Sigmoid colon (tissue), 7 donors: Measurements from ENCODE around the gene INSL3. TPM values are rescaled to one million over a fixed set of nuclear protein-coding genes. Genes with fewer than 3 reads are reported as not detected.
A peak's percentile ranks its signal among the peaks of the same experiment; 100 is the strongest.
"Not testable (repeated sequence)": the region's sequence is repeated elsewhere in the genome, so short reads cannot be mapped to it uniquely, and the experiment has no call there.

Experiments used
- DNase-seq: peaks from one replicate; pipeline ENCODE4 v3.0.0-alpha.2; 2019
- H3K27ac ChIP-seq, 4 donors: fragments of 200-600 bp; sonication (generic); one replicate each; pipeline ENCODE4 v1.5.1; 2016 to 2019; ENCODE audit warnings: mild to moderate bottlenecking in 1 of 4
- H3K27me3 ChIP-seq, 3 donors: fragments of 200-600 bp; sonication (generic); one replicate each; pipeline ENCODE4 v1.5.1; 2019; ENCODE audit warnings: mild to moderate bottlenecking in 1 of 3
- H3K36me3 ChIP-seq, 4 donors: fragments of 200-600 bp; sonication (generic); one replicate each; pipeline ENCODE4 v1.5.1; 2016 to 2019
- H3K4me1 ChIP-seq, 4 donors: fragments of 200-600 bp; sonication (generic); one replicate each; pipeline ENCODE4 v1.5.1; 2017 to 2019
- H3K4me3 ChIP-seq, 4 donors: fragments of 200-600 bp; sonication (generic); one replicate each; pipeline ENCODE4 v1.5.1; 2017 to 2019; ENCODE audit warnings: mild to moderate bottlenecking in 2 of 4, moderate library complexity in 1 of 4
- H3K9me3 ChIP-seq, 4 donors: fragments of 200-600 bp in 3 of 4; sonication (generic) in 3 of 4; one replicate each; pipeline versions ENCODE4 v1.5.1 to v1.6.1; 2013 to 2019
- EP300 ChIP-seq, 4 donors: sonication (generic); formaldehyde crosslinking; IDR thresholded peaks; one replicate each; pipeline ENCODE4 v1.6.1; 2017; ENCODE audit warnings: antibody characterized with exemption in 4 of 4
- POLR2A ChIP-seq, 2 donors: fragments of 450-650 bp; IDR thresholded peaks; one replicate each; pipeline ENCODE4 v1.6.1; 2016; ENCODE audit warnings: antibody characterized with exemption in 2 of 2, mild to moderate bottlenecking in 2 of 2, moderate library complexity in 2 of 2
- POLR2AphosphoS5 ChIP-seq, 4 donors: sonication (generic); formaldehyde crosslinking; IDR thresholded peaks; one replicate each; pipeline ENCODE4 v1.6.1; 2017; ENCODE audit warnings: antibody characterized with exemption in 4 of 4
- WGBS, 2 donors: extraction: QIAGEN DNeasy Blood & Tissue Kit; methylation state at CpG; one replicate each; pipeline ENCODE4 v1.1.7; 2013; 5-methylcytosine and 5-hydroxymethylcytosine counted together
- intact Hi-C: fragments of 100-400 bp; cut with DNase I; formaldehyde crosslinking; loops from one replicate; pipeline ENCODE4 v1.15.1; 2023
- polyA plus RNA-seq, 3 donors: library from polyadenylated mRNA; stranded (reverse); fragments of 200-250 nt; gene quantifications; one replicate each; pipeline ENCODE4 v1.2.3, GENCODE V29; 2013
- total RNA-seq, 4 donors: library from RNA; depleted of rRNA; stranded (reverse); fragments of >200 nt; gene quantifications; one replicate each; pipeline ENCODE4 v1.1.0, GENCODE V29; 2016
- TF ChIP-seq, protein P1 (sequence below), 4 experiments: fragments of 450-650 bp in 3 of 4; fragments of 200-600 bp in 1 of 4; IDR thresholded peaks; one replicate each; pipeline ENCODE4 v1.5.1; 2016 to 2019; ENCODE audit warnings: antibody characterized with exemption in 4 of 4, mild to moderate bottlenecking in 3 of 4, moderate library complexity in 2 of 4
- donor health status: healthy with polysubstance abuse.
- donor health status: Bipolar disorder and iron deficiency.
- donor health status: healthy.

Gene INSL3
- total and polyA plus RNA-seq, 7 donors = 0.85 TPM; not detected in 6

DNA sequence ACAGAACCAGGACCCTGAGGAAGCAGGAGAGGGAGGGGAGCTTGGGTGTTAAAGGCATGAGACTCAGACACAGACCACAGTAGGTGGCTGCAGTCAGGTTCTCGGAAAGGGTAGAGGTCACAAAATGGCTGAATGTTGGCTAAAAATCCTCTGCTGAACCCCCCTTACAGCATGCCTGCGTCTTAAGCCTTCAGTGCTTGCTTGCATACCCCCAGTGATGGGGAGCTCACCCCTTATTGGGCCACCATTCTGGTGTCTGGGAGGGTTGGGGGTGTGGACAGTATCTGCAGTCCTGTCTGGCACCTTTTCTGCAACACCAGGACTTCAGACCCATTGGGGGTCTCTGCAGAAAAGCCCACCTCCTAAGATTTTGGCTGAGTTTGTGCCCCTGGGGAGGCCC, 40.5 kb downstream of the INSL3 start:
- H3K36me3 ChIP-seq = no peaks in the 10 kb centered on the region
- no peak overlapping the region for H3K27ac ChIP-seq
- H3K4me3 ChIP-seq = no peak overlapping the region
- no peaks in the 10 kb centered on the region for H3K9me3 ChIP-seq
- DNase-seq = no peak
- peaks cover 7 to 75% (median 27%) of the 10 kb centered on the region in 3 donors for H3K27me3 ChIP-seq
- TF ChIP-seq EP300 (IDR thresholded peaks at IDR 0.05) = no peak
- TF ChIP-seq, protein P1, sequence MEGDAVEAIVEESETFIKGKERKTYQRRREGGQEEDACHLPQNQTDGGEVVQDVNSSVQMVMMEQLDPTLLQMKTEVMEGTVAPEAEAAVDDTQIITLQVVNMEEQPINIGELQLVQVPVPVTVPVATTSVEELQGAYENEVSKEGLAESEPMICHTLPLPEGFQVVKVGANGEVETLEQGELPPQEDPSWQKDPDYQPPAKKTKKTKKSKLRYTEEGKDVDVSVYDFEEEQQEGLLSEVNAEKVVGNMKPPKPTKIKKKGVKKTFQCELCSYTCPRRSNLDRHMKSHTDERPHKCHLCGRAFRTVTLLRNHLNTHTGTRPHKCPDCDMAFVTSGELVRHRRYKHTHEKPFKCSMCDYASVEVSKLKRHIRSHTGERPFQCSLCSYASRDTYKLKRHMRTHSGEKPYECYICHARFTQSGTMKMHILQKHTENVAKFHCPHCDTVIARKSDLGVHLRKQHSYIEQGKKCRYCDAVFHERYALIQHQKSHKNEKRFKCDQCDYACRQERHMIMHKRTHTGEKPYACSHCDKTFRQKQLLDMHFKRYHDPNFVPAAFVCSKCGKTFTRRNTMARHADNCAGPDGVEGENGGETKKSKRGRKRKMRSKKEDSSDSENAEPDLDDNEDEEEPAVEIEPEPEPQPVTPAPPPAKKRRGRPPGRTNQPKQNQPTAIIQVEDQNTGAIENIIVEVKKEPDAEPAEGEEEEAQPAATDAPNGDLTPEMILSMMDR (IDR thresholded peaks at IDR 0.05) = no peak
- TF ChIP-seq POLR2AphosphoS5 (IDR thresholded peaks at IDR 0.05) = no peak
- TF ChIP-seq POLR2A (IDR thresholded peaks at IDR 0.05) = no peak
- WGBS, 2 donors = 96 to 100% methylated on average over 2 of the region's 2 CpGs
- H3K4me1 ChIP-seq = peaks cover 0 to 13% (median 7%) of the 10 kb centered on the region in 4 donors
- intact Hi-C loops = loop anchor here (5.0 kb wide), 1 partner anchor 78 kb away; no protein-coding TSS in a partner anchor

DNA sequence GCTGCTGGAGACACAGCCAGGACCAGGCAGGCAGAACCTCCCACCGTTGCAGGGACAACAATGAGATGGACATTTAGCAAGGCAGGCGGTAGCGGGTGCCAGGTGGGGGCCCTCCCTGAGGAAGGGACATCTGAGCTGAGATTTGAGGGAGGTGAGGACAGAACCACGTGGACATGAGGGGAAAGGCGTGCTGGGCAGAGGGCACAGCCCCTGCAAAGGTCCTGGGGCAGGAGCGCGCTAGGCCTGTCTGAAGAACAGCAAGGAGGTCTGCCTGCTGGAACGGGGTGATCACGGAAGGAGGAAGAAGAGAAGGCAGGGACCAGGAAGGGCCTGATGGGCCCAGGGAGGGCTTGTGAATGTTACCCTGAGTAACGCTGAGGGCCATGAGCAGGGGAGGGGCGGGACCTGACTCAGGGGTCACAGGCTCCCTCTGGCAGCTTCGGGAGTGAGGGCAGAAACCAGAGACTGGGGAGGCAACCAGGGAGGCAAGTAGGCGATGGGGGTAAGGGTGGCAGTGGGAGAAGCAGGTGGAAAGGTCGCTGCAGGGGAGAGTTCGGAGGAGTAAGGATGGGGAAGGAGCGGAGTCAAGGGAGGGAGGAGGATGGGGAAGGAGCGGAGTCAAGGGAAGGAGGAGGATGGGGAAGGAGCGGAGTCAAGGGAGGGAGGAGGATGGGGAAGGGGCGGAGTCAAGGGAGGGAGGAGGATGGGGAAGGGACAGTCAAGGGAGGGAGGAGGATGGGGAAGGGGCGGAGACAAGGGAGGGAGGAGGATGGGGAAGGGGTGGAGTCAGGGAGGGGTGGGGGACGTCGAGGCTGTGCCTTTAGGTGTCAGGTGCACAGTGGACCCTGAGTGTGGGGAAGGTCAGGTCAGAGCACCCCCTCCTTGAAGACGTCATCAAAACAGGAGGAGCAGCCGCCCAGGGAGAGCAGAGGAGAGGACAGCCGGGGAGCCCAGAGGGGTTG, 42.1 kb downstream of the INSL3 start:
- DNase-seq = no peak
- Histone ChIP-seq H3K36me3 (no peaks in the 10 kb centered on the region), H3K9me3 (no peaks in the 10 kb centered on the region), H3K27me3 (peaks cover 7 to 81% (median 27%) of the 10 kb centered on the region in 3 donors), H3K4me3 (peak overlapping the region in 2 of 4 donors; percentile 0 to 20), H3K27ac (no peak overlapping the region), H3K4me1 (peaks cover 0 to 12% (median 7%) of the 10 kb centered on the region in 4 donors)
- intact Hi-C loops = no loop called here
- TF ChIP-seq EP300 (IDR thresholded peaks at IDR 0.05) (no peak), POLR2AphosphoS5 (IDR thresholded peaks at IDR 0.05) (no peak), POLR2A (IDR thresholded peaks at IDR 0.05) (no peak)
- TF ChIP-seq, protein P1 (IDR thresholded peaks at IDR 0.05) = no peak
- WGBS, 2 donors = 16 to 45% methylated on average over 25 of the region's 25 CpGs

DNA sequence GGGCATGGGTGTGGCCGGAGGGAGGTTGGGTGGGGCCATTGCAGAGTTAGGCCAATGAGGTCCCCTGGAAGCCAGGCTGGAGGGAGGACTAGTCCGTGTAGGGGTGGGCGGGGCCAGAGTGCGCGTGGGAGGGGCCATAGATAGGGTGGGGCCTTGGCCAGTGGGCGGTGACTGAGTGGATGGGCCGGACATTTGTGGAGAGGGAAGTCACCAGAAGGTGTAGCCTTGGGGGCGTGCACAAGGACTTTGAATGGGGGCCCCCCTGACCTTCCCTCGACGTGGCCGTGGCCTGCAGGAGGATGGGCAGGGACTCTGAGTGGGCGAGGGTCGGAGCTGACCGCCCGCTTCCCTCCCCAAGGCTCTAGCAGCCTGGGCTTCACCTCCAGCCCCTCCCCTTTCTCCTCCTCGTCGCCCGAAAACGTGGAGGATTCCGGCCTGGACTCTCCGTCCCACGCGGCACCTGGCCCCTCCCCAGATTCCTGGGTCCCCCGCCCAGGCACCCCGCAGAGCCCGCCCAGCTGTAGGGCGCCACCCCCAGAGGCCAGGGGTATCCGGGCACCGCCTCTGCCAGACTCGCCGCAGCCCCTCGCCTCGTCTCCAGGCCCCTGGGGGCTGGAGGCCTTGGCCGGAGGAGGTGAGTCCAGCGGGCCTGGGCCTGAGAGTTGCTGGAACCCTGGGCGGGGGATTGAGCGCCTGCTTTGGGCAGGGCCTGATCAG, 42.9 kb downstream of the INSL3 start:
- Histone ChIP-seq H3K9me3 (no peaks in the 10 kb centered on the region), H3K27me3 (peaks cover 7 to 73% (median 27%) of the 10 kb centered on the region in 3 donors), H3K36me3 (no peaks in the 10 kb centered on the region), H3K4me3 (peak overlapping the region in 2 of 4 donors; percentile 0 to 20), H3K4me1 (peaks cover 0 to 9% (median 6%) of the 10 kb centered on the region in 4 donors), H3K27ac (no peak overlapping the region)
- intact Hi-C loops = no loop called here
- no peak for DNase-seq
- WGBS, 2 donors = 7 to 39% methylated on average over 37 of the region's 37 CpGs
- no peak for TF ChIP-seq EP300 (IDR thresholded peaks at IDR 0.05)
- TF ChIP-seq POLR2A (IDR thresholded peaks at IDR 0.05) = no peak
- TF ChIP-seq, protein P1 (IDR thresholded peaks at IDR 0.05) = no peak
- no peak for TF ChIP-seq POLR2AphosphoS5 (IDR thresholded peaks at IDR 0.05)

DNA sequence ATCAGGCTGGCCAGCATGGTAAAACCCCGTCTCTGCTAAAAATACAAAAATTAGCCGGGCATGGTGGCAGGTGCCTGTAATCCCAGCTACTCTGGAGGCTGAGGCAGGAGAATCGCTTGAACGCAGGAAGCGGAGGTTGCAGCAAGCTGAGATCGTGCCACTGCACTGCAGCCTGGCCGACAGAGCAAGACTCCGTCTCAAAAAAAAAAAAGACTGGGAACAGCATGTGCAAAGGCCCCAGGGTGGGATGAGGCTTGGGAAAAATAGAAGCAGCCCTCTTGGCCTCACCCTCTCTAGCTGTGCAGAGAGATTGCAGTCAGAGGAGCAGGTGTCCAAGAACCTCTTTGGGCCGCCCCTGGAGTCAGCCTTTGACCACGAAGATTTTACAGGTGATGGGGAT, 43.5 kb downstream of the INSL3 start:
- 69 to 84% methylated on average over 10 of the region's 10 CpGs for WGBS, 2 donors
- intact Hi-C loops, H3K4me3 ChIP-seq, H3K27ac ChIP-seq, DNase-seq, H3K36me3 ChIP-seq, H3K4me1 ChIP-seq, H3K9me3 ChIP-seq: not testable (repeated sequence)
- peaks cover 7 to 73% (median 27%) of the 10 kb centered on the region in 3 donors for H3K27me3 ChIP-seq
